RWPE1 (cell line): ENCODE measurements around the gene BTRC.

ENCODE experiments used
- CTCF ChIA-PET: fragments of 350-600 bp; sonication (Branson Sonifier 250); formaldehyde crosslinking; extraction: SDS; loops from one replicate; lab custom pipeline; 2021; lab: Yijun Ruan, JAX
- POLR2A ChIA-PET: fragments of 400-600 bp; formaldehyde crosslinking; extraction: SDS; loops from one replicate; lab custom pipeline; 2020; ENCODE audit warnings: antibody characterized with exemption; ENCODE audit not compliant: low non-redundant PET; lab: Yijun Ruan, JAX
- DNase-seq: peaks from one replicate; pipeline ENCODE4 v3.0.0; 2012; ENCODE audit warnings: low spot score
- H3K27ac ChIP-seq: fragments of 450-650 bp; 2 replicates; pipeline ENCODE4 v1.5.1; 2017
- TF ChIP-seq, protein P1 (sequence below): fragments of 450-650 bp; conservative IDR thresholded peaks from 2 replicates; pipeline ENCODE4 v1.5.1; 2017; ENCODE audit warnings: low read depth, mild to moderate bottlenecking

The BTRC gene

DNA sequence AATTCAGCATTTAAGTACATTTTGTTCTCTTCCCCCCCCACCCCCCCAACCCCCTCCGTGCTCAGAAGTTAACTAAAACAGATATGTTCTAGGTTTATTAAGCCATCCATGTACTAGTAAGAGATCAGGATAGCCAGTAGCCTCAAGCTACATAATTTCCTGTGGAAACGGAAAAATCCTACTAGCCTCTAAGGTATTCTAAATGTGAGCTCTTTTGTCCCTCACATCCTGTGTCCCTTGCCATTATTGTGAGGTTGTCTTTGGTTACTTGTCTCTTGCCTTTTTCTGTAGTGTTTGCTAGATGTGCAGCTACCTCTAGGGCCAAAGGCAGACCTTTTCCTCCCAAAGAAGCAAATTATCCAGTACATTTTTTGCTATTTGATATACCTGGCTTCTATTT lies 92.1 kb downstream of the BTRC start:
- TF ChIP-seq, protein P1, sequence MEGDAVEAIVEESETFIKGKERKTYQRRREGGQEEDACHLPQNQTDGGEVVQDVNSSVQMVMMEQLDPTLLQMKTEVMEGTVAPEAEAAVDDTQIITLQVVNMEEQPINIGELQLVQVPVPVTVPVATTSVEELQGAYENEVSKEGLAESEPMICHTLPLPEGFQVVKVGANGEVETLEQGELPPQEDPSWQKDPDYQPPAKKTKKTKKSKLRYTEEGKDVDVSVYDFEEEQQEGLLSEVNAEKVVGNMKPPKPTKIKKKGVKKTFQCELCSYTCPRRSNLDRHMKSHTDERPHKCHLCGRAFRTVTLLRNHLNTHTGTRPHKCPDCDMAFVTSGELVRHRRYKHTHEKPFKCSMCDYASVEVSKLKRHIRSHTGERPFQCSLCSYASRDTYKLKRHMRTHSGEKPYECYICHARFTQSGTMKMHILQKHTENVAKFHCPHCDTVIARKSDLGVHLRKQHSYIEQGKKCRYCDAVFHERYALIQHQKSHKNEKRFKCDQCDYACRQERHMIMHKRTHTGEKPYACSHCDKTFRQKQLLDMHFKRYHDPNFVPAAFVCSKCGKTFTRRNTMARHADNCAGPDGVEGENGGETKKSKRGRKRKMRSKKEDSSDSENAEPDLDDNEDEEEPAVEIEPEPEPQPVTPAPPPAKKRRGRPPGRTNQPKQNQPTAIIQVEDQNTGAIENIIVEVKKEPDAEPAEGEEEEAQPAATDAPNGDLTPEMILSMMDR = no peak
- ChIA-PET CTCF (interaction anchor here (2.0 to 3.6 kb wide), 3 partner anchors 21 to 232 kb away, joined by 5 to 22 read pairs (median 21); no protein-coding TSS in a partner anchor), POLR2A (interaction anchor here (0.6 kb wide), 1 partner anchor 680 kb away, joined by 6 read pairs; no protein-coding TSS in a partner anchor)
- no peak for DNase-seq
- H3K27ac ChIP-seq = no peak overlapping the region

DNA sequence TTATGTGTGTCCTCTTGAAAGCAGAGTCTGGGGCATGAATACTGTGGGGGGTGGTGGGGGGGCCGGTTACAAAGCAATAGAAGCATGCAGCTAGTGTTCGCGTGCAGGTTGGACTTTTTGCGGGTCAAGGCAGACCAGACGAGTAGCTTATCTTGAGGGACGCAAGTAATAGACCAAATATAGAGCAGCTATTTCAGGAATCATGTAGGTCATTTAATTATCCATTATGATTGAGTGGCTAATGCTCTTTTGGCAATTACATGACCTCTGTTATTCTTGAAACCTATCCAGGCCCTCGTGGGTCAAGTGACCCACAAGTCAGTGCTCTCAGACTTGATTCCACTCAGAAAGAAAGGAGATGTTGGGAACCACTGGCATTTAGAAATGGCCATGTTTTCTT lies 93.0 kb downstream of the BTRC start:
- POLR2A ChIA-PET = interaction anchor here (0.6 kb wide), 1 partner anchor 33 kb away, joined by 3 read pairs; no protein-coding TSS in a partner anchor
- DNase-seq = no peak
- CTCF ChIA-PET = interaction anchor here (1.0 to 2.4 kb wide), 3 partner anchors 20 to 233 kb away, joined by 4 to 21 read pairs (median 5); no protein-coding TSS in a partner anchor
- no peak overlapping the region for H3K27ac ChIP-seq
- TF ChIP-seq, protein P1 = no peak

DNA sequence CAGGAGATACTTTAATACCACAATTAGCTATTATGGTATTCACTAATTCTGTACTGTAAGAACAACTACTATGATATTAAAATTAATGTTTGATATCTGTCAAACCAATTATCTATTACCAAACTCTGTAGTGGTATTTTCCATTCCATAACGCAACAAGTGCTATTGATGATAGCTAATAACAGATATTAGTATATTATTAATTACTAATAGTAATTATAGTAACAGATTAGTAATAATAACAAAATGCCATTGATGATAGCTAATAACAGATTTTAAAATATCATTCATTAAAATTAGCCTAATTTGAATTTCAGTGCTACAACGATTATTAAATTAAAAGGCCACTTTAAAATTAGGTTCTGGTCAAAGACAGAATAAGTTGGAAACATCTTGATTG lies 93.5 kb downstream of the BTRC start:
- H3K27ac ChIP-seq = no peak overlapping the region
- POLR2A ChIA-PET = no interaction called here
- CTCF ChIA-PET = interaction anchor here (1.0 to 2.4 kb wide), 3 partner anchors 20 to 233 kb away, joined by 4 to 21 read pairs (median 5); no protein-coding TSS in a partner anchor
- TF ChIP-seq, protein P1 = no peak
- DNase-seq = no peak

DNA sequence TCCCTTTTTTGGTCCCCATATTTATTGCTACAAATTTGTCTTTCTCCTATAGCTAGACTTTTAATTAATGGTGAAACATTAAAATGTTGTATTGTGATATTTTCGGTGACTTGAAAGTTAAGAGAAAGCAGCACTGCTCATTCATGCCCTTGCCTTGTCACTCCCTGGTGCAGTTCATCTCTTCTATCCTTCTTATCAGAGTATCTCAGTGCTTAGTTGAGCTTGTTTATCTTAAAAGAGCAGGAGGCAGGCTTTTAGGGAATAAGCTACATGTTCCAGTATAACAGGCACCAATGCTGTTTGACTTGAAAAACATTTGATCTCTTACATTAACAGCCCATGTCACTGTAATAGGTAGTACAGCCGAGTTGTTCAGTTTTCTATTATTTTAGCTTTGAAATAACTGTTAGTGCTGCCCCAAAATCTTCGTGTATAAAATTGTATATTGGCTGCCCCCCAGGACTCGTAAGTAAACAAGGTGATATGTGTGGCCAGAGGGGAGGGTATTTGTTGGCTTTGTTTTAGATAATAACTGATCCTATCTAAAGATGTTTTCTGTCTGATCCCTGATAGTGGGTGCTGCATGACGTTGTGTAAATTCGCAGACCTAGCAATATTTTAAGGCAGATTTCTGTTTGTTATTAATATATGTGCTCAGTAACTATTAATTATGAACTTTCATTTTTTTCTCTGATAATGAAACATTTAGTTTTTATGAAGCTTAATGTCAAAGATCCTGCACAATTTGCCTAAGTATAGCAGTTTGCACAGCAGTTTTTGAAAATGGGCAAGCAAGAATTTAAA lies 96.5 kb downstream of the BTRC start:
- H3K27ac ChIP-seq = no peak overlapping the region
- no peak for DNase-seq
- CTCF ChIA-PET = interaction anchor here (0.6 to 2.3 kb wide), 5 partner anchors 9 to 237 kb away, joined by 4 to 11 read pairs (median 6); no protein-coding TSS in a partner anchor
- POLR2A ChIA-PET = no interaction called here
- TF ChIP-seq, protein P1 = no peak

DNA sequence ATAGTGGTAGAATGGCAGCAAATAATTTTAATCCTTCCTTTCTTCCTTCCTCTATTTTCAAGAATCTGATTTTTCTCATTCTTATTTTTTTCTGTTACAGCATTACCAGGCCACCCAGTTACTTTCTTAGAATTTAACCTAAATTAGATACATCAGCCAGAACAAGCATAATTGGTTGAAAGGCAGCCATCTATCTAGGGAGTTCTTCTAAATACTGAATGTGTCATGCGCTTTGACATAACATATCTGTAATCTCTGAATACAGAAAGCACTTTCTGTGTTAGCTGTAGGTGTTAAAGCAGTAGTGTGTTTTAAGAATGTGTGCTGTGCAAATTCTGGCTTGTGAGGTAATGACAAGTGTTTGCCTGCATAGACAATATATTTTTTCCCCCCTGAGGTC lies 97.3 kb downstream of the BTRC start:
- CTCF ChIA-PET = interaction anchor here (2.0 to 2.3 kb wide), 3 partner anchors 9 to 150 kb away, joined by 6 to 24 read pairs (median 9); no protein-coding TSS in a partner anchor
- no peak for DNase-seq

GRCh38 chr10:101451667-101452069 lies 97.7 kb downstream of the BTRC start:
- POLR2A ChIA-PET = no interaction called here
- H3K27ac ChIP-seq = no peak overlapping the region
- no peak for DNase-seq
- TF ChIP-seq, protein P1 = no peak
- CTCF ChIA-PET = interaction anchor here (0.9 to 2.3 kb wide), 4 partner anchors 10 to 150 kb away, joined by 3 to 24 read pairs (median 8); no protein-coding TSS in a partner anchor

More for the DNA sequence above, 97.3 kb downstream of the BTRC start:
- POLR2A ChIA-PET = no interaction called here
- H3K27ac ChIP-seq = no peak overlapping the region
- TF ChIP-seq, protein P1 = no peak
